ENCODE results near the gene ABHD5.

The ABHD5 gene

DNA sequence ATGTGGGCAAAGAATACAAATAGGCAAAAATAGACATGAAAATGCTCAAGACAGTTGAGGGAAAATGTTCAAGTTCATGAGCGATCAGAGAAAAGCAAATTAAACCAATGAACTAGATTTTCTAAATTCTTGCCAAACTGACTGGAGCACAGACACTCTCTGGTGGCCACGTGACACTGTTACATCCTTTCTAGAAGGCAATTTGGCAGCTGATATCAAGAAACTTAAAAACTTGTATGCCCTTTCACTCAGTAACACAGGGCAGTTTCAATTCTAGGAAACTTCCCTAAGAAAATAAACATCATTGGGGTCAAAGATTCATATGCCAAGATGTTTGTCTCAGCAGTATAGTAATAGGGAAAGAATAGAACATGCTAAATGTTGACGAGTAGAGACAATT, 52.2 kb downstream of the ABHD5 start:
- TF ChIP-seq, protein P1, sequence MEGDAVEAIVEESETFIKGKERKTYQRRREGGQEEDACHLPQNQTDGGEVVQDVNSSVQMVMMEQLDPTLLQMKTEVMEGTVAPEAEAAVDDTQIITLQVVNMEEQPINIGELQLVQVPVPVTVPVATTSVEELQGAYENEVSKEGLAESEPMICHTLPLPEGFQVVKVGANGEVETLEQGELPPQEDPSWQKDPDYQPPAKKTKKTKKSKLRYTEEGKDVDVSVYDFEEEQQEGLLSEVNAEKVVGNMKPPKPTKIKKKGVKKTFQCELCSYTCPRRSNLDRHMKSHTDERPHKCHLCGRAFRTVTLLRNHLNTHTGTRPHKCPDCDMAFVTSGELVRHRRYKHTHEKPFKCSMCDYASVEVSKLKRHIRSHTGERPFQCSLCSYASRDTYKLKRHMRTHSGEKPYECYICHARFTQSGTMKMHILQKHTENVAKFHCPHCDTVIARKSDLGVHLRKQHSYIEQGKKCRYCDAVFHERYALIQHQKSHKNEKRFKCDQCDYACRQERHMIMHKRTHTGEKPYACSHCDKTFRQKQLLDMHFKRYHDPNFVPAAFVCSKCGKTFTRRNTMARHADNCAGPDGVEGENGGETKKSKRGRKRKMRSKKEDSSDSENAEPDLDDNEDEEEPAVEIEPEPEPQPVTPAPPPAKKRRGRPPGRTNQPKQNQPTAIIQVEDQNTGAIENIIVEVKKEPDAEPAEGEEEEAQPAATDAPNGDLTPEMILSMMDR (IDR thresholded peaks at IDR 0.05; ENCODE audit: extremely low read depth, insufficient read depth, missing control alignments), result no peak
- no peak for DNase-seq (ENCODE audit: low spot score)
- in situ Hi-C loops (cut with MboI; ENCODE audit: low pct_unique_long_range_greater_than_20kb, low sequenced_read_pairs, unreplicated experiment), result no loop called here

- TF ChIP-seq, protein P1 (IDR thresholded peaks at IDR 0.05; ENCODE audit: extremely low read depth, insufficient read depth, missing control alignments), result no peak
- no peak for DNase-seq (ENCODE audit: low spot score)
- in situ Hi-C loops (cut with MboI; ENCODE audit: low pct_unique_long_range_greater_than_20kb, low sequenced_read_pairs, unreplicated experiment), result no loop called here
These were observed 56.9 kb downstream of the ABHD5 start for GRCh38 chr3:43747641-43748040.

DNA sequence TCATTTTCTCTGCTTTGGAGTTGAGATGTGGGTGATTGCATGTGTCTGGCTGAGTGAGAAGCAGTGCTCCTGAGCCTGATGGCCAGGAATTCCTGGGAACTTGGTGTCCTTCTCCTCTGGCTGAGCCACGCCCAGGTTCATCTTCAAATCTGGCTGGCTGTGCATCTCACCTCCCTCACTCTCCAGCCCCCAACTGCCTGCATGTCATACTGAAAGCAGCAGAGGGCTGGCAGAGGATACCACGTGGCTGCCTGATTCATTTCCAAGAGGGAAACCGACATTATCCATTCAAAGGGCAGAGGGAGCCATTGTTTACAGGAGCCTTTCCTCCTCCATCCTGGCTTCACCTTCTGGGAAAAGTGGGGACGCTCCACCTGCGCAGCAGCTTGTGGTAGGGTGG, 57.4 kb downstream of the ABHD5 start:
- DNase-seq (ENCODE audit: low spot score), result no peak
- TF ChIP-seq, protein P1 (IDR thresholded peaks at IDR 0.05; ENCODE audit: extremely low read depth, insufficient read depth, missing control alignments), result no peak
- in situ Hi-C loops (cut with MboI; ENCODE audit: low pct_unique_long_range_greater_than_20kb, low sequenced_read_pairs, unreplicated experiment), result no loop called here

DNA sequence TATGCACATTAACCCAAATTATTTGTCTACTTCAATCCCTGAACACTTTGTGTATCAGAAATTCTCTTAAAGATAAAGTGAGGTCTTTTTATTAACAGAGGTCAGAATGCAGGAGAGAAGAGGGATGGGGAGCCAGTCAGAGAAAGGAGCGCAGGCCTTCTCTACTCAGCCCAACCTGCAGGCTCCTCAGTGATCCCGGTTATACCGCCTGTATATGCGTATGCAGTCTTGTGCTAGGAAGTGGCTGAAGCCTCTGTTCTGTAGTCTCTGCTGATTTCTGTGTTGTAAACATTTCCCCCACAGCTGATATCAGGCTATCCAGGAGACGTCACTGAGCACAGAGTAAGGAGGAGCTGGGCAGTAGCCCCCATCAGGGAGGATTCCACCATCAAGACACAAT, 57.9 kb downstream of the ABHD5 start:
- TF ChIP-seq, protein P1 (IDR thresholded peaks at IDR 0.05; ENCODE audit: extremely low read depth, insufficient read depth, missing control alignments), result no peak
- in situ Hi-C loops (cut with MboI; ENCODE audit: low pct_unique_long_range_greater_than_20kb, low sequenced_read_pairs, unreplicated experiment), result no loop called here
- no peak for DNase-seq (ENCODE audit: low spot score)

GRCh38 chr3:43752905-43753304, 62.2 kb downstream of the ABHD5 start:
- TF ChIP-seq, protein P1 (IDR thresholded peaks at IDR 0.05; ENCODE audit: extremely low read depth, insufficient read depth, missing control alignments), result no peak
- in situ Hi-C loops (cut with MboI; ENCODE audit: low pct_unique_long_range_greater_than_20kb, low sequenced_read_pairs, unreplicated experiment), result no loop called here
- DNase-seq (ENCODE audit: low spot score), result no peak

DNA sequence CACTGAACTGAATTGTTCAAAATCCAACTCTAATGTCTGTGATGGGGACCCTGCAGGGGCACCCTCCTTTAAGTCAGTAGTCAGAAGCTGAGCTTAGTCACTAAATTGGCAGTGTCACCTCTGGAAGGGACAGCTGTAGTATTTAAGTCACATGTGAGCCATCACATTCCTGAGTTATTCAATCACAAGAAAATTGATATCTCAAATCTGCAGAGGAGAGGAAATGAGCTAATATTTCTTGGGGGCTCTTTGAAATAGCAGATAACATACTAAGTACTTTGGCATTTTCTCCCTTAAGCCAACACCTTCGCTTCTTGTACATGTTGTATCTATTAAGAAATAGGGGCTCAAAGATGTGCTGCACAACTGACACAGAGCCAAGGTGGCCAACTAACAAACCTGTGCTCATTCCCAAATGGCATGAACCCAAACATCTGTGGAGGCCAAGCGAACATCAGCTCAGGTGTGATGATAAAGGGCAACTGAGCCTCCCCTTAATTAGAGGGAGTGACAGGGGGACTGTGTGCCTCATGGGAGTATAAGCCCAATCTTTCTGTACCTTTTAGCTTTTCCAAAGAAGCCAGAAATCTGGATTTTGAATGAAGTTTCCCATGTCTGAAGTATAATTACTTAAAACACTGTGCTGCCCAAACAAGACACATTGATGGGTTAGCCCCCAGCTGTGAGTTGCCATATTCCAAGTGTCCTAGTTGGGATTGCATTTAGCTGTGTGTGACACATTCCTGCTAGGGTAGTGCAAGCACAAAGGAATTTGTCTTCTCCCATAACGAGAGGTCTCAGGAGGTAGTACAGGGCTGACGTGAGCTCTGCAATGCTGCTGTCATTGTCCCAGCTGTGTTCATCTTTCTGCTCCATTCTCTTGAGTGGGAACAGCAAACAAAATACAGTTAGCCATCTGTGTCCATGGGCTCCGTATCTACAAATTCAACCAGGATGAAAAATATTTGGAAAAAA, 63.3 kb downstream of the ABHD5 start:
- in situ Hi-C loops (cut with MboI; ENCODE audit: low pct_unique_long_range_greater_than_20kb, low sequenced_read_pairs, unreplicated experiment), result no loop called here
- TF ChIP-seq, protein P1 (IDR thresholded peaks at IDR 0.05; ENCODE audit: extremely low read depth, insufficient read depth, missing control alignments), result no peak
- DNase-seq (ENCODE audit: low spot score), result no peak
